Fibroblast of lung (primary cell): ENCODE measurements around the gene DESI1. TPM values are rescaled to one million over a fixed set of nuclear protein-coding genes. Genes with fewer than 3 reads are reported as not detected.

Experiments
- DNase-seq, 2 donors: peaks; one replicate each; pipeline versions ENCODE4 v3.0.0 to v3.0.0-alpha.2; 2010; ENCODE audit warnings: low read depth in 2 of 2
- H2AFZ ChIP-seq: 2 replicates; pipeline ENCODE4 v1.5.1; 2012; ENCODE audit warnings: low read length, control low read depth, inconsistent platforms
- H3K27ac ChIP-seq: 2 replicates; pipeline ENCODE4 v1.5.1; 2011; ENCODE audit warnings: low read length, control low read depth; ENCODE audit not compliant: insufficient read depth
- H3K27me3 ChIP-seq: 2 replicates; pipeline ENCODE4 v1.5.1; 2011; ENCODE audit warnings: mild to moderate bottlenecking, low read length; ENCODE audit not compliant: control insufficient read depth, insufficient read depth
- H3K36me3 ChIP-seq: 2 replicates; pipeline ENCODE4 v1.5.1; 2011; ENCODE audit warnings: low read length; ENCODE audit not compliant: control insufficient read depth, insufficient read depth
- H3K4me1 ChIP-seq: 2 replicates; pipeline ENCODE4 v1.5.1; 2011; ENCODE audit warnings: low read length; ENCODE audit not compliant: control insufficient read depth, insufficient read depth; ENCODE audit errors: extremely low read depth
- H3K4me2 ChIP-seq: 2 replicates; pipeline ENCODE4 v1.5.1; 2011; ENCODE audit warnings: low read length, control low read depth; ENCODE audit not compliant: insufficient read depth; ENCODE audit errors: extremely low read depth
- H3K4me3 ChIP-seq, 4 experiments: fragments of 200-600 bp in 1 of 4; sonication (generic) in 1 of 4; replicated peaks in 1 of 4; 2 replicates each; pipeline ENCODE4 v1.5.1; 2011 to 2016; ENCODE audit warnings: low read length in 4 of 4, low read depth in 3 of 4, mild to moderate bottlenecking in 3 of 4, control low read depth in 2 of 4, inconsistent platforms in 1 of 4, mixed read lengths in 1 of 4; ENCODE audit not compliant: insufficient read depth in 1 of 4; ENCODE audit errors: control extremely low read depth in 1 of 4
- H3K79me2 ChIP-seq: 2 replicates; pipeline ENCODE4 v1.5.1; 2012; ENCODE audit warnings: mild to moderate bottlenecking, low read length, inconsistent platforms; ENCODE audit not compliant: control insufficient read depth, insufficient read depth
- H3K9ac ChIP-seq: 2 replicates; pipeline ENCODE4 v1.5.1; 2011; ENCODE audit warnings: mild to moderate bottlenecking, low read length, control low read depth; ENCODE audit not compliant: insufficient read depth
- H3K9me3 ChIP-seq: 2 replicates; pipeline ENCODE4 v1.5.1; 2012; ENCODE audit warnings: low read depth, low read length; ENCODE audit not compliant: control insufficient read depth, insufficient read depth
- H4K20me1 ChIP-seq: 2 replicates; pipeline ENCODE4 v1.5.1; 2011; ENCODE audit warnings: low read length; ENCODE audit not compliant: control insufficient read depth, insufficient read depth; ENCODE audit errors: extremely low read depth
- EZH2 ChIP-seq: IDR thresholded peaks from 2 replicates; pipeline ENCODE4 v1.5.1; 2012; ENCODE audit warnings: low read length, control low read depth, mild to moderate bottlenecking; ENCODE audit errors: missing control alignments
- polyA plus RNA-seq, 2 donors: library from polyadenylated mRNA; depleted of rRNA in 1 of 2; stranded (reverse) in 1 of 2; unstranded in 1 of 2; fragments of >200 nt; gene quantifications; 2 replicates each; pipeline ENCODE4 v1.2.1, GENCODE V29; 2011 to 2012; ENCODE audit warnings: missing spikeins in 1 of 2
- total RNA-seq: library from RNA; depleted of rRNA; stranded (reverse); fragments of >200 nt; gene quantifications from 2 replicates; pipeline ENCODE4 v1.2.1, GENCODE V29; 2014
- TF ChIP-seq, protein P1 (sequence below), 2 donors: IDR thresholded peaks in 1 of 2; conservative IDR thresholded peaks in 1 of 2; 1 replicate in 1 of 2; 2 replicates in 1 of 2; pipeline ENCODE4 v1.5.1; 2011 to 2012; ENCODE audit warnings: low read length in 2 of 2, control low read depth in 1 of 2, inconsistent platforms in 1 of 2, low read depth in 1 of 2, mild to moderate bottlenecking in 1 of 2

DESI1 gene
- total and polyA plus RNA-seq, 2 donors (not counting 1 experiment from before 2014, with no cell fraction given), result 11.9 to 22.4 TPM

- Histone ChIP-seq H3K36me3 (peaks cover 8% of the 10 kb centered on the region), H3K27ac (no peak overlapping the region), H3K4me2 (no peak overlapping the region), H3K27me3 (no peaks in the 10 kb centered on the region), H3K9ac (no peak overlapping the region), H3K9me3 (no peaks in the 10 kb centered on the region), H3K79me2 (no peaks in the 10 kb centered on the region), H2AFZ (no peak overlapping the region), H3K4me3 (no peak overlapping the region), H4K20me1 (no peaks in the 10 kb centered on the region), H3K4me1 (peaks cover 8% of the 10 kb centered on the region)
- no peak for TF ChIP-seq EZH2
- TF ChIP-seq, protein P1, sequence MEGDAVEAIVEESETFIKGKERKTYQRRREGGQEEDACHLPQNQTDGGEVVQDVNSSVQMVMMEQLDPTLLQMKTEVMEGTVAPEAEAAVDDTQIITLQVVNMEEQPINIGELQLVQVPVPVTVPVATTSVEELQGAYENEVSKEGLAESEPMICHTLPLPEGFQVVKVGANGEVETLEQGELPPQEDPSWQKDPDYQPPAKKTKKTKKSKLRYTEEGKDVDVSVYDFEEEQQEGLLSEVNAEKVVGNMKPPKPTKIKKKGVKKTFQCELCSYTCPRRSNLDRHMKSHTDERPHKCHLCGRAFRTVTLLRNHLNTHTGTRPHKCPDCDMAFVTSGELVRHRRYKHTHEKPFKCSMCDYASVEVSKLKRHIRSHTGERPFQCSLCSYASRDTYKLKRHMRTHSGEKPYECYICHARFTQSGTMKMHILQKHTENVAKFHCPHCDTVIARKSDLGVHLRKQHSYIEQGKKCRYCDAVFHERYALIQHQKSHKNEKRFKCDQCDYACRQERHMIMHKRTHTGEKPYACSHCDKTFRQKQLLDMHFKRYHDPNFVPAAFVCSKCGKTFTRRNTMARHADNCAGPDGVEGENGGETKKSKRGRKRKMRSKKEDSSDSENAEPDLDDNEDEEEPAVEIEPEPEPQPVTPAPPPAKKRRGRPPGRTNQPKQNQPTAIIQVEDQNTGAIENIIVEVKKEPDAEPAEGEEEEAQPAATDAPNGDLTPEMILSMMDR (conservative IDR thresholded peaks at IDR 0.05 in 1 of 2, IDR thresholded peaks at IDR 0.05 in 1 of 2; ENCODE audit: low read depth in 1 of 2, low read length in 2 of 2), result no peak
- no peak for DNase-seq
Observed at GRCh38 chr22:41570221-41570620, 50.6 kb downstream of the DESI1 start.

DNA sequence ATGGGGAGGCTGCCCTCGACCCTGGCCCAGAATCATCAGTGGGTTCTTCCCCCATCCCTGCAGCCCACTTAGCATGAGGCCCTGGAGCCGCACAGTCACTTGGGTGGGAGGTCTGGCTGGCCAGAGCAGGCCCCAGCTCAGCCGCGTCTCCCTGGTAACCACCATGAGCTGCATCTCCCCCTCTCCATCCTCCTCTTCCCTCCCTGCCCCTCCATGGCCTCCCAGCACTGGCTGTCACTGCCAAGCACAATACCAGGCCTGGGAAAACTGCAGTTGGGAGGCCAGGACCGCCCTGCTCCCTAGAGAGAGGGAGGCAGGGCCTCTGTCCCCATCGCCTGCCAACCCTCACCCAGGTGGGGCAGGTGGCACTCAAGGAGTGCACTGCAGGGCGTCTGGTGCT lies 52.0 kb downstream of the DESI1 start:
- peaks cover 2% of the 10 kb centered on the region for H3K4me1 ChIP-seq
- H3K36me3 ChIP-seq, result no peaks in the 10 kb centered on the region
- H4K20me1 ChIP-seq, result no peaks in the 10 kb centered on the region
- no peak overlapping the region for H3K27ac ChIP-seq
- TF ChIP-seq, protein P1 (conservative IDR thresholded peaks at IDR 0.05 in 1 of 2, IDR thresholded peaks at IDR 0.05 in 1 of 2; ENCODE audit: low read depth in 1 of 2, low read length in 2 of 2), result no peak
- no peak for TF ChIP-seq EZH2
- no peaks in the 10 kb centered on the region for H3K27me3 ChIP-seq
- H3K4me2 ChIP-seq, result no peak overlapping the region
- no peak overlapping the region for H2AFZ ChIP-seq
- no peak overlapping the region for H3K9ac ChIP-seq
- no peaks in the 10 kb centered on the region for H3K9me3 ChIP-seq
- H3K4me3 ChIP-seq, result no peak overlapping the region
- DNase-seq, result no peak
- no peaks in the 10 kb centered on the region for H3K79me2 ChIP-seq

DNA sequence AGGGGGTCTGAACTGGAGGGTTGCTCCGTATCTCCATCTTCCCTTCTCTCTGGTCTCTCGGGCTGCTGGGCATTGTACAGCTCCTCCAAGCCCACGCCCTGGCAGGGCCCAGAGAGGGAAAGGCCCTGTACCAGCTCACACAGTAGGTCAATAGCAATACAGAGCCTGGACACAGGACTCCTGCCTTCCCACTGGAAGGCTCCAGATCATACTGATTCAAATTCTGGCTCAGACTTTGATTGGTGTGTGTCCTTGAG lies 53.4 kb downstream of the DESI1 start:
- H3K4me1 ChIP-seq, result peaks cover 13% of the 10 kb centered on the region
- no peaks in the 10 kb centered on the region for H4K20me1 ChIP-seq
- no peak overlapping the region for H3K4me3 ChIP-seq
- no peaks in the 10 kb centered on the region for H3K79me2 ChIP-seq
- H3K9me3 ChIP-seq, result no peaks in the 10 kb centered on the region
- no peak overlapping the region for H2AFZ ChIP-seq
- no peak for DNase-seq
- H3K27me3 ChIP-seq, result no peaks in the 10 kb centered on the region
- H3K9ac ChIP-seq, result no peak overlapping the region
- no peaks in the 10 kb centered on the region for H3K36me3 ChIP-seq
- no peak overlapping the region for H3K4me2 ChIP-seq
- TF ChIP-seq, protein P1 (conservative IDR thresholded peaks at IDR 0.05 in 1 of 2, IDR thresholded peaks at IDR 0.05 in 1 of 2; ENCODE audit: low read depth in 1 of 2, low read length in 2 of 2), result no peak
- TF ChIP-seq EZH2, result no peak
- no peak overlapping the region for H3K27ac ChIP-seq
